C1 segment of cervical spinal cord (tissue), 14 donors: ENCODE results near the gene GPR152.
"Not testable (repeated sequence)": the region's sequence is repeated elsewhere in the genome, so short reads cannot be mapped to it uniquely, and the experiment has no call there.

Experiments used
- DNase-seq, 14 donors: peaks; one replicate each; lab custom pipeline; 2025; lab: John Stamatoyannopoulos, UW

GPR152 gene

DNA sequence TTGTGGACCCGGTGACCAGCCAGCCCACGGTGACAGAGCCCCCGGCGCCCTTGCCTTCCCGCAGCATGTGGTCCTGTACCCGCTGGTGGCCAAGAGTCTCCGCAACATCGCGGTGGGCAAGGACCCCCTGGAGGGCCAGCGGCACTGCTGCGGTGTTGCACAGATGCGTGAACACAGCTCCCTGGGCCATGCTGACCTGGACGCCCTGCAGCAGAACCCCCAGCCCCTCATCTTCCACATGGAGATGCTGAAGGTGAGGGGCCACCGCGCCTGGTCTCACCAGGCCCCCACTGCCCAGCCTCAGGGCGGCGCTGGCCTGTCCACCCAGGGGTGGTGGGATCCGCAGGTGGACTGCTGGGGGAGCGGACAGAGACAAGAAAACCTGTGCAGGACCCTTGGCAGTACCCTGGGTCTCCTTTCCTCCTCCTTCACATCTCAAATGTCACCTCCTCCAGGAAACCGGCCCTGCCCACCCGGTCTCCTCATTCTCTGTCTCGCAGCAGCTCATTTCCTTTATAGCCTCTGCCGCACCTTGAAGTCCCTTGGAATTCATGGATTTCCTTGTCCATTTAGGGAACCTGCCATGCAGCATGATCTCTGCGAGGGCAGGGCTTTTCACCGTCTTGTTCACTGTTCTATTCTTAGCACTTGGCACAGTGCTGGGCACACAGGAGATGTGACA is 36.8 kb upstream of the GPR152 start:
- no peak for DNase-seq

DNA sequence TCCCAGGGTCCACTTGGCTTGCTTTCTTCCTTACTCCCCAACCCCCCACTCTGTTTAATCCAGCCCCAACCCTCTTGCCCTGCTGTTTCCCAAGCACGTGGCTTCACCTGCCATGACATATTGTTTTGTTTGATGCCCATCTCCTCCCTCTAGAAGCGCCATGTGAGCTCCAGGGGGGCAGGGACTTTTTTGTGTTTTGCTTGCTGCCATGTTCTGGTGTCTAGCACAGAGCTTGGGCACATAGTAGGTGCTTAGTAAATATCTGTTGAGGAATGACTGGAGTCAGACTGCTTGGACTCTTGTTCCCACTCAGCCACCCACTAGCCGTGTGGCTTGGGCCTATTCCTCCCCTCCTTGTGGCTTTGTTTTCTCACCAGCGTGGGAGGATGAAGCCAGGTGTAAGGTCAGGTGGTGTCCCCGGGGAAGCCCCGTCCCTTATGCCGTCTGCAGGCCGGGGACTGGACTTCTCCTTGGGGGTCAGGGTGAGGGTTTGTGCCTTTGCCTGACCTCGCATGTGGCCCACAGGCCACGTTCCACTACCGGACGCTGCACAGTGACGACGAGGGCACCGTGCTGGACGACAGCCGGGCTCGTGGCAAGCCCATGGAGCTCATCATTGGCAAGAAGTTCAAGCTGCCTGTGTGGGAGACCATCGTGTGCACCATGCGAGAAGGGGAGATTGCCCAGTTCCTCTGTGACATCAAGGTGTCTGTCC is 34.1 kb upstream of the GPR152 start:
- DNase-seq, result no peak

DNA sequence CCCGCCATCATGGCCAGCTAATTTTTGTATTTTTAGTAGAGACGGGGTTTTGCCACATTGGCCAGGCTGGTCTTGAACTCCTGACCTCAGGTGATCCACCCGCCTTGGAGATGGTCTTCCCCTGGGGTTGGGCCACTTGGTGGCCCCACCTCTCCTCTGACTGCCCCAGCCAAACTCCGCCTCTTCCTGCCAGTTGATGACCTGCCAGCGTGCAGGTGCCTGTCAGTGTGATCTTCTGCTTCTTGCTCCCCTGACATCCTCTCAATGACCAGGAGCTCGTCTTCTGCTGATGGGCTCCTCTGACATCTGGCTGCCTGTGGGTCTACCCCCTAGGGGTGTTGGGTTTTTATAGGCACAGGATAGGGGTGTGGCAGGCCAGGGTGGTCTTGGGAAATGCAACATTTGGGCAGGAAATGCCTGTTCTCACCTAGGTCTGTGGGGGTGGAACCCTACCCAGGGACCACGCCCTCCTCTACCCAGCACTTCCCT is 33.4 kb upstream of the GPR152 start:
- DNase-seq, result not testable (repeated sequence)

DNA sequence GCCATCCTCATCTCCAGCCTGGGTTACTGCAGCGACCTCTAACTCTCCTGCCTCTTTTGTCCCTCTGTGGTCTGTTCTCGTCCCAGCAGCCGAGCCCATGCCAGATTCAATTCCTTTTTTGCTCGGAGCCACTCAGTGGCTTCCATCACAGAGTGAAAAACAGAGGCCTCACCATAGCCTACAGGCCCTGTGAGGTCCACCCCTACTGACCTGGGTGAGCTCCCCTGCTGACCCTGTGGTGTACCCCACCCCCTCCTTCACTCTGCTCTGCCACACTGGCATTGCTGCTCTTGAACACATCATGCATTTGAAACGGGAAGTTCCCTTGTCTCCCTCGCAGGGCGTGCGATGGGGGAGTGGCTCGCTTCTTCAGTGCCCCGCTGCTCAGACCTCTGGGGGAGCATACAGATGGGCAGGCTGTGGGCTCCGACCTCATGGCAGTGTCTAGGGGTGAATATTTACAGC is 32.4 kb upstream of the GPR152 start:
- DNase-seq, result peak in 5 of 14 donors; percentile 8 to 26 (median 20)

DNA sequence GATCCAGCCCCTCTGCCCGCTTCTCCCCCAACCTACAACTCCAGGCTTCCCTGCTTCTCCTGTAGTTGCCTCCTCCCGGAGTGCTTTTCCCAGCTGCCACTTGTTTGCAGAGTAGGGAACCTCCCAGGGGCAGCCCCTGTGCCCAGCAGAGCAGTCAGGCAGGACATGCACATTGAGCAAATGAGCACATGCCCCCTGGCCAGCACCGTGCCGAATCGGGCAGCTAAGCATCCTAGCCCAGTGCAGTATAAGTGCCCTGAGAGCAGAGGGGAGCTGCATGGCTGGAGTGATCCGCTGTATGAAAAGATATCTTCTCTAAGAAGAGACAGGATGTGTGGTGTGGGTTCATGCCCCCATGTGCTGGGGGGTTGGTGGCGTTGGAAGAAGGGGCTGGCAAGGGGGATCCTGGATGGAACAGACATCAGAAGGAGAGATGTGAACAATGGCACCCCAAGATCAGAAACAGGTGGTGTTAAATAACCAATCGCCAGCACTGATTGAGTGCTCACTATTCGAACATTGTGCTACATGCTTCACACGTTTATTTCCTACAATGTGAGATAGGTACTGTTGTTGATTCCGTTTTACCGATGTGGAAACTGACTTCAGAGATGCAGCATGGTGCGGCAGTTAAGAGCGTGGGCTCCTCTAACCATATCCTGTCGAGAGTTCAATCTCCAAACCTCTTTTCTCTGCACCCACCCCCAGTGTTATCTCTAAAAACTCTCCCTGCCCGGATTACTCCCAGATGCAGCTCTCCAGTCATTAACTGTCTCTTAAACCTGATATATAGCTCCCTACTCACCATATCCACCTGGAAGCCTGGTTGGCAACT is 31.5 kb upstream of the GPR152 start:
- DNase-seq, result no peak

DNA sequence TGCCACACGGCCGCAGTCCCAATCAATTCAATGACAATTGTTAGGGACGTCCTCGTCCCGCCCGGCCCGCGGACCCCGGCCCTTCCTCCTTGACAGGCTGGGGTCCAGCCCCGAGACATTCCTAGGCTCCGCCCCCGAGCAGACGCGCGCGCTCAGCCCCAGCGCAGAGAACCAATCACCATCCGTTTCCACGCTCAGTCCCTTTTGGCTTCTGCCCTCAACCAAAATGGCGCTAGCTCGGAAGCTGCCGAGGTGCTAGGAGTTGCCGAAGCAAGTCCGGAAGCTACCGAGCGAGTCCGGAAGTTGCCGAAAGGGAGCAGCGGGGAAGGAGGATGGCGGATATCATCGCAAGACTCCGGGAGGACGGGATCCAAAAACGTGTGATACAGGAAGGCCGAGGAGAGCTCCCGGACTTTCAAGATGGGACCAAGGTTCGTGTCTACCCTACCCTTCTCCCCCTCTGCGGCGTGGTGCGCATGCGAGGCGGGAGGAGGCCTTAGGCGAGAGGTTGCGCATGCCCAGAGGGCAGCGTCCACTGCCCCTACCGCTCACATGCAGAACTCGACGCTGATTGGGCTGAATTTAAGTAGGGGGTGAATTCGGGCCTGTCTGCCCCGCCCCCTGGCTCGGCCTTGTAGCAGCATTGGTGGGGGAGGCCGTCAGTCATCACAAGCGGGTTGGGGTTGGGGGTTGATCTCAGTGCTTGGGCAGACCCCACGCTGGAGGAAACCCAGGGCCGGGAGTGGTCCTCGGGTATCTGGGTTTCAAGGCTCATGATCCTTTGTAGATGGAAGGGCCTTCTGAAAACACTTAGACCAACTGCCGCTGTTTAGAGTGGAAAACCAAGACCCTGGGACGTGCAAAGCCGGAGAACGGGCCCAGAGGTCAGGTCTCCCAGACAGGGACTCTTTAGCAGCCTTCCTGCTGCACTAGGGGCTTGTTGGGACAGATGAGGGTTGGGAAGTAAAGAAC is 30.6 kb upstream of the GPR152 start, which contains the start of gene AIP:
TSS of gene AIP (plus strand) at position 200 of the 972 bp plus-strand sequence. CDS start at position 333, 133 bp downstream.
- DNase-seq, result peak; percentile 85 to 100 (median 96)

DNA sequence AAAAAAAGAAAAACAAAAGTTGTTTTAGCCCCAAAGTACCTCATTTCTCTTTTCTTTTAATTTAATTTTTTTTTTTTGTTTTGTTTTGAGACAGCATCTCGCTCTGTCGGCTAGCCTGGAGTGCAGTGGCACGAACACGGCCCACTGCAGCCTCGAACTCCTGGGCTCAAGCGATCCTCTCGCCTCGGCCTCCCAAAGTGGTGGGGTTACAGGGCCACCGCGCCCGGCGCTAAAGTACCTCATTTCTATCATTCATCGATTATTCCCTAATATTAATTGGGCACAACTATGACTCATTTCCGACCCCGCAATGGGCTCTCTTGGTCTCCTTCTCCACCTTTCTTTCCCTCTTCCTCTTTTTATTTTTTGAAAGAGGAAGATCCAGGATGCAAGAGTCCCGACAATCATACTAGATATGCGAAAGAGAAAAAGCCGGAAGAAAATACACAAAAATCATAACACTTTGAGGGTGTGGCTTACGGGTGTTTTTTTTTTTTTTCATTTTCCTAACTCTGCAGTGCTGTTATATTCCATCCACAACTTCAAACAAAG is 29.8 kb upstream of the GPR152 start:
- DNase-seq, result no peak

DNA sequence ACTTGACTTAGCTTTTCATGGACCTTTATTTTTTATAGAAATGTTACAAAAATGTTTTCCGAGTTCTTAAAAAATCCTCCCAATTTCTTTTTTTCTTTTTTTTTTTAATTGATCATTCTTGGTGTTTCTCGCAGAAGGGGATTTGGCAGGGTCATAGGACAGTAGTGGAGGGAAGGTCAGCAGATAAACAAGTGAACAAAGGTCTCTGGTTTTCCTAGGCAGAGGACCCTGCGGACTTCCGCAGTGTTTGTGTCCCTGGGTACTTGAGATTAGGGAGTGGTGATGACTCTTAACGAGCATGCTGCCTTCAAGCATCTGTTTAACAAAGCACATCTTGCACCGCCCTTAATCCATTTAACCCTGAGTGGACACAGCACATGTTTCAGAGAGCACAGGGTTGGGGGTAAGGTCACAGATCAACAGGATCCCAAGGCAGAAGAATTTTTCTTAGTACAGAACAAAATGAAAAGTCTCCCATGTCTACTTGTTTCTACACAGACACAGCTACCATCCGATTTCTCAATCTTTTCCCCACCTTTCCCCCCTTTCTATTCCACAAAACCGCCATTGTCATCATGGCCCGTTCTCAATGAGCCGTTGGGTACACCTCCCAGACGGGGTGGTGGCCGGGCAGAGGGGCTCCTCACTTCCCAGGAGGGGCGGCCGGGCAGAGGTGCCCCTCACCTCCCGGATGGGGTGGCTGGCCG is 25.0 kb upstream of the GPR152 start:
- DNase-seq, result not testable (repeated sequence)

DNA sequence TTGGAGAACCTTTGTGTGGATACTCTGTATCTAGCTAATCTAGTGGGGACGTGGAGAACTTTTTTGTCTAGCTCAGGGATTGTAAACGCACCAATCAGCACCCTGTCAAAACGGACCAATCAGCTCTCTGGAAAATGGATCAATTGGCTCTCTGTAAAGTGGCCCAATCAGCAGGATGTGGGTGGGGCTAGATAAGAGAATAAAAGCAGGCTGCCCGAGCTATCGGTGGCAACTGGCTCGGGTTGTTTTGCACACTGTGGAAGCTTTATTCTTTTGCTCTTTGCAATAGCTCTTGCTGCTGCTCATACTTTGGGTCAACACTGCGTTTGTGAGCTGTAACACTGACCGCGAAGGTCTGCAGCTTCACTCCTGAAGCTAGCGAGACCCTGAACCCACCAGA is 24.2 kb upstream of the GPR152 start:
- DNase-seq, result not testable (repeated sequence)

DNA sequence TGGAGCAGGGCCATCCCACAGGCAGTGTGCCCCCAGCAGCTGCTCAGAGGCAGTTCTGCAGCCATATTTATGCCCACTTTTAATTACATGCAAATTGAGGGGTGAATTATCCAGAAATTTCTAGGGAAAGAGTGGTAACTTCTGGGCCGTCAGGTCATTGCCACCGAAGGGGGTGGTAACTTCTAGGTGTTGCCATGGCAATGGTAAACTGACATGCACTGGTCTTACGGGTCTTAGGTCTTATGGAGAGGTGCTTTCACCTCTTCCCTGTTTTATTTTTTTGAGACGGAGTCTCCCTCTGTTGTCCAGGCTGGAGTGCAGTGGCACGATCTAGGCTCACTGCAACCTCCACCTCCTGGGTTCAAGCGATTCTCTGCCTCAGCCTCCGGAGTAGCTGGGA is 20.4 kb upstream of the GPR152 start:
- DNase-seq, result no peak

DNA sequence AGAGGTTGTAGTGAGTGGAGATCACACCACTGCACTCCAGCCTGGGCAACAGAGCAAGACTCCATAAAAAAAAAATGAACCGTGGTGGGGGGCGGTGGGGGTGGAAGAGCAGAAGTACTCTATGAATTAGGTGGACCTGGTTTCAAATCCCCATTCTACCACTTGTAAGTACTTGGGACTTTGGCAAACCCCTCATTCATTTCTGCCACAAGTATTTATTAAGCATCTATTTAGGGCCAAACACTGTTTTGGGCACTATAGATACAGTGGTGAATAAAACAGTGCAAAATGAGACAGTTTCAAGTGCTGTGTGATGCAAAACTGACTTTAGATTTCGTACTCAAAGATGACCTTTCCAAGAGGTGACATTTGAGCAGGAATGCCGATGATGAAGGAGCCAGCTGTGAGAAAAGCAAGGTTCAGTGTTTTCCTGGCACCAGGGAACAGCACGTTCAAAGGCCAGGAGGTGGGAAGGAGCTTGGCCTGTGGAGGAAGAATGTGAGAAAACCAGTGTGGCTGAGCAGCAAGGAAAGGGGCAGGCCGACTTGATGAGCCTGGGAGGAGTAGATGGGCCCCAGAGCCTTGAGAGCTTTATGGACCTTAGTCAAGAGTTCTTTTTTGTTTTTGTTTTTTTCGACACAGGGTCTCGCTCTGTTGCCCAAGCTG is 17.9 kb upstream of the GPR152 start:
- no peak for DNase-seq

DNA sequence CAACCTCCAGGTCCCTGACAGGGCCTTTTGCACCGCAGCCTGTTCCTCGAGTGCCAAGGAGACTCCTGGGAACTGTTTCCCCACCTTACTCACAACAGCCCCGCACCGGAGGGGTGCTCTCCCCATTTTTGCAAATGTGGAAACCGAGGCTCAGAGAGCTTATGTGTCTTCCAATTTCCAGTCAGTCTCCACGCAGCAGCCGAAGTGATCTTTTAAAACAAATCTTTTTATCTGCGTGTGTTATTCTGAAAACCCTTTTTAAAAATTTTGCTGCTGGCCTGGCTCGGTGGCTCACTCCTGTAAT is 16.9 kb upstream of the GPR152 start:
- DNase-seq, result no peak

DNA sequence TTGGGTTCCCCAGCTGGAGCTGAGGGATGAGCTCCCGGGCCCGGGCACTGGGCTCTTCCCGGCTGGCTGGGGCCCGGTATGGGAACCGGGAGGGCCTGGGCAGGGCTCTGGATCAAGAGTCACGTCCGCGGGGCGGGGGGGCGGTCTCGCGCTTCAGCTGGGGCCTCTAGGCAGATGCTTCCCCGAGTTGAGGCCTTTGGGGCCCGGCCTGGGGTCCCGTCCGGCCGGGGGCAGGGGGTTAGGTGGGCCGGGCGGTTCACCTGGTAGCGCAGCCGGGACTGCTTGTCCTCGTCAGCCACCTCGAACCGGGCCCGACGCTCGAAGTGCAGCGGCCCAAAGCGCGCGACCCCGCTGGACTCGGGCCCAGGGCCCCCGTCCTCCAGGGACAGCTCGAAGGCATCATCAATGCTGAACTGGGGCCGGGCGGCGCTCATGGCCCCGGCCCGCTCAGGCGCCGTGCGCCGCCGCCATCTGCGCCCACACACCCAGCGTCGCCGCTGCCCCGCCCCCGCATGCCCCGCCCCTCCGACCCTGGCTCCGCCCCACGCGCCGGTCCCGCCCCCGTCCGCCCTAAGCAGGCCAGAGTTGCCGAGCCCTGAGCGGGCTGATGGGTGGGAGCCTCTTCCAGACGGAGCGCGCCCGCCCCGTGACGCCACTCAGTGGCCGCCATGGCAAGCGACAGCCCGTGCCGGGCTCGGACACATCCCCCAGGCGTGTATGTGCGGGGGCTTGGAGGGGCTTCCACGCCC is 16.4 kb upstream of the GPR152 start, which contains the start of gene TMEM134:
TSS of gene TMEM134 (minus strand) at position 493 of the 749 bp plus-strand sequence. CDS start at position 434, 59 bp downstream.
- DNase-seq, result peak; percentile 59 to 94 (median 87)

DNA sequence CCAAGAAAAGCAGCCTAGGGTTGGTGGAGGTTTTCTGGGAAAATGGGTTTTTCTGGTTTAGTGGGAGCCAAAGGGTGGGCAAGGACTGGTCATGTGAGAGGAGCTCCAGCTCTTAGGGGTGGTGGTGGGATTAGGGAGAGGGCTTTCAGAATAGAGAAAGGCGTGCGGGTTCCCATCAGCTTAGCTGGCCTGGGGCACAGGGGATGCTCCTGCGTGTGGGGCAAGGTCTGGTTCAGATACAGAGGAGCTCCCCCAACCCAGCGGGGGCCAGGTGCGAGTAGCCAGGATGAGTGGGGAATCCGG is 15.9 kb upstream of the GPR152 start:
- peak in 1 of 14 donors; percentile 60 for DNase-seq

DNA sequence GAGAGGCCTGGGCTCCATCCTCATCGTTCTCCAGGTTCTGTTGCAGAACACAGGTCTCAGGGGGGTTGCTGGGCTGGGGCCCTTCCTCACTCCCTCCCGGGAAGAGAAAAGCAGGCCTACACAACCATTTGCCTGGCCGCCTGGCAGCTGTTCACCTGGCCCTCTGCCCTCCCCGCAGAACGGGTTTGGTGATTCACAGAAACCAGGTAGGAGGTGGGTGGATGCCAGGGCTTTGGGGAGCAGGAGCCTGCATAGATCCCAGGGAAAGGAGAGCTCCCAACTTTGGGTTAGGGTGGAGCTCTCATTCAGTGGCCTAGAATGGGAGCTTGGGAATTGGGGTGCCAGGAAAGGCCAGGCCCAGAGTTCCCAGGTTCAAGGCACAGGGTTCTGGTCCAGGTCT is 15.5 kb upstream of the GPR152 start:
- peak in 2 of 14 donors; percentile 56 to 63 for DNase-seq

DNA sequence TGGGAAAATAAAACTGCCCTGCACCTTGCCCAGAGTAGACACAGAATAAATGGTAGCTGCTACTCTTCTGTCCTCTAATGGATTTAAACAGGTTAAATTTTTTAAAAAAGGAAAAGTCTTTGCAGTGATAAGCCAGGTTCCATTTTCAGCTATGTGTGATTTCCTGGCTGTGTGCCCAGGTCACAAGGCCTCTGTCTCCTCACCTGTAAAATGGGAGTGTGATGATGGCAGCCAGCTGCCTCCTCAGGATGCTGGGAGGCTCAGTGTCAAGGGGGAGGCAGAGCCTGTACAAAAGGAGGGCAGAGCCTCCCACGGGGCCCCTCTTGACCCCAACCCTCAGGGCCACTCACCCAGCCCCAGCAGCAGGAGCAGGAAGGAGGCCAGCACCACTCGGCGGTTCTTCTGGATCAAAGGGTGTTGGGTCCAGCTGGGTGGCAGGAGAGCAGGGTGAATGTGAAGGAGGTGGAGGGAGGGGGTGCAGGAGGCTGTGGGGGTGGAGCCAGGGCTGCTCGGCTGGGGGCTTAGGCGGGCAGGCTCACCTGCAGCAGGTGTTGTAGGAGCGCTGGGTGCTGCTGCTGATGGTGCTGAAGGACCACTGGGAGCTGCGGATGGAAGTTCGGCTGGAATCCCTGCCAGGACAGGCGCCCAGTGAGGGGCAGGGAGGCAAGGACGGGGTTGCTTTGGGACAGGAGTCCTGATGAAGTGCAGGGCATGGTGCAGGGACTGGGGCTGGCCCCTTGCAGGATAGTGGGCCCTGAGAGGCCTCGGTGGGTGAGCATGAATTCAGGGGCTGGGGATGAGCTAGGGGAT is 14.6 kb upstream of the GPR152 start:
- no peak for DNase-seq

DNA sequence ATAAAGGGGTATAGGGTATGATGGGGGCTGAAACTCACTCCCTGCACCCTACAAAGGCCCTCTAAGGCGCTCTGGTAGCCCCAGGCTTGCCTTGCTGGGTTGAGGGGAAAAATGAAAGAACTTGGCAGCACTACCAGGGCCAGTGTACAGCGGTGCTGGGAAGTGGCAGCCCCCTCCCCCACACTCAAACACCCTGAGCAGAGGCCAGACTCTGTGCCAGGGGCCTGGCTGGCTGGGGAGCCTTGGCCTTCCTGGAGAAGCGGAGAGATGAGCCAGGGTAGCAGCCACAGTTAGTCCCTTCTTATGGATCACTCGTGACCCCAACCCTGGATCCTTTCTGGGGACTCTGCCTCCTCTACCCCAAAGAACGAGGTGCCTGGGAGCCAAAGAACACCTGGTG is 13.8 kb upstream of the GPR152 start:
- peak in 3 of 14 donors; percentile 13 to 68 (median 29) for DNase-seq

DNA sequence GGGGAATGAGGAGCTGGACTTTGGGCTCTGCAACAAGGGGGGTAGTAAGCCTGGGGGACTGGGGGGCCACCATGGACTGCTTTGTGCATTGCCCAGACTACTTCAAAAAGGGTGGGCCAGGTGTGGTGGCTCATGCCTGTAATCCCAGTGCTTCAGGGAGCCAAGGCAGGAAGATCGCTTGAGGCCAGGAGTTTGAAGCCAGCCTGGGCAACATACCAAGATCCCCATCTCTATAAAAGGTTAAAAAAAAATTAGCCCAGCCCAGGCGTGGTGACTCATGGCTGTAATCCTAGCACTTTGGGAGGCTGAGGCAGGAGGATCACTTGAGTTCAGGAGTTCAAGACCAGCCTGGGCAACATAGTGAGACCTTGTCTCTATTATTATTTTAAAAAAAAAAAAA is 13.0 kb upstream of the GPR152 start:
- not testable (repeated sequence) for DNase-seq
